HepG2 (cell line): ENCODE measurements around the gene AP3B2. TPM values are rescaled to one million over a fixed set of nuclear protein-coding genes. Genes with fewer than 3 reads are reported as not detected.
A peak's percentile ranks its signal among the peaks of the same experiment; 100 is the strongest.

ENCODE experiments used
- KIAA2018 ChIP-seq: sonication (generic); formaldehyde crosslinking; IDR thresholded peaks from 2 replicates; pipeline ENCODE4 v1.5.0; 2020; ENCODE audit warnings: mild to moderate bottlenecking, missing genetic modification reagents, borderline replicate concordance
- NCOA1 ChIP-seq: sonication (generic); formaldehyde crosslinking; IDR thresholded peaks from 2 replicates; pipeline ENCODE4 v1.9.0; 2021; ENCODE audit warnings: missing genetic modification reagents
- NFIC ChIP-seq: IDR thresholded peaks from 2 replicates; pipeline ENCODE4 v1.6.1; 2012; ENCODE audit warnings: mild to moderate bottlenecking, low read length, inconsistent platforms
- USF2 ChIP-seq, 2 experiments: sonication (generic) in 1 of 2; formaldehyde crosslinking in 1 of 2; IDR thresholded peaks; 2 replicates each; pipeline versions ENCODE4 v1.5.1 to v1.6.1; 2011 to 2020; ENCODE audit warnings: borderline replicate concordance in 1 of 2, low read depth in 1 of 2, low read length in 1 of 2, mild to moderate bottlenecking in 1 of 2, missing genetic modification reagents in 1 of 2, moderate library complexity in 1 of 2
- ZNF10 ChIP-seq: sonication (generic); formaldehyde crosslinking; IDR thresholded peaks from 2 replicates; pipeline ENCODE4 v1.4.0; 2020; ENCODE audit warnings: mild to moderate bottlenecking, low read depth, missing genetic modification reagents, borderline replicate concordance
- ZNF407 ChIP-seq: sonication (generic); formaldehyde crosslinking; IDR thresholded peaks from one replicate; pipeline ENCODE4 v1.5.1; 2020; ENCODE audit warnings: mild to moderate bottlenecking, missing genetic modification reagents; ENCODE audit errors: not compliant biosample characterization
- ZNF530 ChIP-seq: sonication (generic); formaldehyde crosslinking; IDR thresholded peaks from 2 replicates; pipeline ENCODE4 v1.5.0; 2020; ENCODE audit warnings: low read depth, mild to moderate bottlenecking, missing genetic modification reagents
- ZNF580 ChIP-seq: IDR thresholded peaks from 2 replicates; pipeline ENCODE4 v1.6.1; 2016; ENCODE audit warnings: low read depth, borderline replicate concordance
- ZNF746 ChIP-seq: sonication (generic); formaldehyde crosslinking; IDR thresholded peaks from 2 replicates; pipeline ENCODE4 v1.8.0; 2022; ENCODE audit warnings: mild to moderate bottlenecking, missing genetic modification reagents
- ZSCAN9 ChIP-seq: IDR thresholded peaks from 2 replicates; pipeline ENCODE4 v1.6.1; 2016; ENCODE audit warnings: borderline replicate concordance
- polyA plus RNA-seq, 8 experiments: library from polyadenylated mRNA; depleted of rRNA in 3 of 8; stranded (reverse) in 7 of 8; unstranded in 1 of 8; fragments of >200 nt; fragmentation: Illumina TruSeq in 4 of 8; extraction: Trizol in 4 of 8; gene quantifications; 2 replicates each; pipeline versions ENCODE4 v1.2.1 to v1.2.3, GENCODE V29; 2011 to 2016; ENCODE audit warnings: low read depth in 4 of 8, missing spikeins in 1 of 8, mixed read lengths in 1 of 8; ENCODE audit not compliant: insufficient read depth in 1 of 8
- total RNA-seq, 5 experiments: library from RNA; depleted of rRNA; stranded (reverse); fragments of >200 nt; fragmentation: Illumina TruSeq; extraction: Trizol; gene quantifications; 2 replicates each; pipeline ENCODE4 v1.2.3, GENCODE V29; 2016; ENCODE audit warnings: low read depth in 1 of 5

The AP3B2 gene
- total and polyA plus RNA-seq, 2 of the 13 experiments (the other 11 are each of a cell fraction or from before 2014, with no cell fraction given), result not detected

- no peak for TF ChIP-seq KIAA2018 (CRISPR knock-in tag)
- TF ChIP-seq NFIC, result no peak
- peak; percentile 97 for TF ChIP-seq ZSCAN9 (CRISPR knock-in tag)
- no peak for TF ChIP-seq ZNF10 (CRISPR knock-in tag)
- no peak for TF ChIP-seq USF2 (IDR thresholded peaks at IDR 0.05; ENCODE audit: low read depth, low read length)
- no peak for TF ChIP-seq USF2 (CRISPR knock-in tag; IDR thresholded peaks at IDR 0.05; ENCODE audit: borderline replicate concordance)
- TF ChIP-seq ZNF580 (CRISPR knock-in tag), result peak; percentile 84; the same call in 1 of the 2 replicates
- TF ChIP-seq ZNF530 (CRISPR knock-in tag), result no peak
- TF ChIP-seq NCOA1 (CRISPR knock-in tag), result no peak
- TF ChIP-seq ZNF407 (CRISPR knock-in tag), result no peak
- 0 out of 2 replicates have a peak, but pooled peaks have one; percentile 39 for TF ChIP-seq ZNF746 (CRISPR knock-in tag)
Measured at GRCh38 chr15:82663186-82663600, 46.5 kb downstream of the AP3B2 start (continued).
